GM18870 (cell line): Measurements from ENCODE around the gene SMARCC2.
"Not testable (repeated sequence)": the region's sequence is repeated elsewhere in the genome, so short reads cannot be mapped to it uniquely, and the experiment has no call there.

ENCODE experiments used
- ATAC-seq: cut with Tn5 transposase; IDR thresholded peaks from one replicate; pipeline ENCODE4 v1.9.1; 2021; ENCODE audit warnings: moderate library complexity; ENCODE audit not compliant: unreplicated experiment

SMARCC2 gene

DNA sequence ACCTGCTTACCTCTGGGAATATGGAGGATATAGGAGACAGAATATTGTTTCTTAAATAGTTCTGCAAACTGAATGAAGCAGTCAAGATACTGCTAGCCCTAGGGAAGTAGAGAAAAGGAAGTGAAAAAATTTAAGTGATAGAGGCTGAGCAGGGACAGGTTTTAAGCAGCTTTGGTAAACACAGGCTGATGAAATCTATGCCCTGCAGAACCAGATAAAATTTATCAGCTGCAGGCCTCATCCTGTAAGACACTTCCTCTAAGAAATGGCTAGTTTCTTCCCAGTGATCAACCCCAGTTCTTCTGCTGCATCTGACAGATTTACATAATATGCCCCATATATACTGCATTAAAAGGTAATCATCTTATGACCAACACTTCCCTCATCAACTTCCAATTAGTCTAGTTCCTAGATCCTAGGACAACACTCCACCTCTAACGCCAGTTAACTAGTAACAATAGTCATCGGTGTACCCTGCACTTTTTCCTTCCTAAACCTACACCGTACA, 62.5 kb downstream of the SMARCC2 start:
- ATAC-seq: no peak

DNA sequence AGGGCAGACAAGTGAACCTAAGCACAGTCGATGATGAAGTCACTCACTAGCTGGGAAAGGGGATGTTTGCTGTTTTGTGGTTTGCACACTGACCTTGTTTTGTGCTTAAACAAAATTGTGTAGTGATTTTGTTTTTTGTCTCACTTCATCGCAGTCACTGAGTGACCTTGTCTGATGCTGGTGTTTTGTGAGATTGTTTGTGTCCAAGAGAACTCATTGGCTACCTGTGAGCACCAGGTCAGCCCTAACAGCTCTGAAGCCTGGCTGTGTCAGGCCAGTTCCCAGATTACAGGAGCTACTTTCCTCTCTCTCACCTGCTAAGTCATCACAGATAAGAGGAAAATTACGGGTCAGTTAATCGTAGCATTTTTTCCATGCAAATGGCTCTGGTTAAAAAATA, 65.2 kb downstream of the SMARCC2 start:
- ATAC-seq: no peak

DNA sequence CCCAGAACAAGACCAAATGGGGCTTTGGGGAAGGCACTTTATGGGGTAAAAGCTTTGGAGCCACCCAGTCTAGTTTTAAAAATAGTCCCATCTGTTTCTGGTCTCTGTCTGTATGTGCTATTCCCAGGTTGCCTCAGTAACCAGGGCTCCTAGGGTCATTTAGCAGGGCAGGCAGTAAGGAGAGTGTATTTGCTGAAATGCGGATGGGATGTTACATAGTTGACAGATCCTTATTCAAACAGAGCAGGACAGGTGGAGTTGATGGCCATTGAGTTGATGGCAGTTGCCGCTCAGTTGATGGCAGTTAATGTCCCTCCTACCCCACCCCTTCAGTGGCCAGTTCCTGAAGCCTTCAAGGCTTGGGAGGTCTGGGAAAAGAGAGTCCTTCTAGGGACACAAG, 66.6 kb downstream of the SMARCC2 start:
- no peak for ATAC-seq

DNA sequence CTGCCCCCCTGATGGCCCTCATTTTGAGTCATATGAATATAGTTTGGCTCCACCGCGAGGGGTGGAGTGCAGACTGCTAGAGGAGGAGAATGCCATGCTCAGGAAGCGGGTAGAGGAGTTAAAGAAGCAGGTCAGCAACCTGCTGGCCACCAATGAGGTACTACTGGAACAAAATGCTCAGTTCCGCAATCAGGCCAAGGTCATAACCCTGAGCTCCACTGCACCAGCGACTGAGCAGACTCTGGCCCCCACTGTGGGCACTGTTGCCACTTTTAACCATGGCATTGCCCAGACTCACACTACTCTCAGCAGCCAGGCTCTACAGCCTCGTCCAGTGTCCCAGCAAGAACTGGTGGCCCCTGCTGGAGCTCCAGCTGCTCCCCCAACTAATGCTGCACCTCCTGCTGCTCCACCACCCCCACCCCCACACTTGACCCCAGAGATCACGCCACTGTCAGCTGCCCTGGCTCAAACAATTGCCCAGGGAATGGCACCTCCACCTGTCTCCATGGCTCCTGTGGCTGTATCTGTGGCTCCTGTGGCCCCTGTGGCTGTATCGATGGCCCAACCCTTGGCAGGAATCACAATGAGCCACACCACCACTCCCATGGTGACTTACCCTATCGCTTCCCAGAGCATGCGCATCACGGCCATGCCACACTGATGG, 67.9 kb downstream of the SMARCC2 start:
- ATAC-seq: no peak

DNA sequence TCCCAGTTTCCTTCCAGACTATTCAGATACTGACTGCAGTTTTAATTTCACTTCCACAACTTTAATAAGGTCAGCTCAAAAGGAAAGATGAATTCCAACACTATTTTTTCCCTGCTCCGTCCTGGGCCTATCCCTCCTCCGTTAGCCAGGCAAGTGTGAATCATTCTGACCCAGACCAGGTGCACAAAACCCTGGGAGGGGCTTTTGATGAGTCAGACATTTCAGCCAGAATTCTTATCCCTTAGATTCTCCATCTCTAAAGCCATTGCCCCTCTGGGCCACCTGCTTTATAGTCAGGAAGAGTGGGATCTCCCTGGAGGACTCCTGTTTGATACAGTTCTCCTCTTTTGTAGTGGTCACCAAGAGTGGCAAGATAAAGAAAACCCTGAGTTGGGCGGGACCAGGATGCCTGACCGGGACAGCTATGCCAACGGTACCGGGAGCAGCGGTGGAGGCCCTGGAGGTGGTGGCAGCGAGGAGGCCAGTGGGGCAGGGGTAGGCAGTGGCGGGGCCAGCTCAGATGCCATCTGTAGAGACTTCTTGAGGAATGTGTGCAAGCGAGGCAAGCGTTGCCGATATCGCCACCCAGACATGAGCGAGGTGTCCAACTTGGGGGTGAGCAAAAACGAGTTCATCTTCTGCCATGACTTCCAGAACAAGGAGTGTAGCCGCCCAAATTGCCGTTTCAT, 69.0 kb downstream of the SMARCC2 start:
- ATAC-seq: no peak

DNA sequence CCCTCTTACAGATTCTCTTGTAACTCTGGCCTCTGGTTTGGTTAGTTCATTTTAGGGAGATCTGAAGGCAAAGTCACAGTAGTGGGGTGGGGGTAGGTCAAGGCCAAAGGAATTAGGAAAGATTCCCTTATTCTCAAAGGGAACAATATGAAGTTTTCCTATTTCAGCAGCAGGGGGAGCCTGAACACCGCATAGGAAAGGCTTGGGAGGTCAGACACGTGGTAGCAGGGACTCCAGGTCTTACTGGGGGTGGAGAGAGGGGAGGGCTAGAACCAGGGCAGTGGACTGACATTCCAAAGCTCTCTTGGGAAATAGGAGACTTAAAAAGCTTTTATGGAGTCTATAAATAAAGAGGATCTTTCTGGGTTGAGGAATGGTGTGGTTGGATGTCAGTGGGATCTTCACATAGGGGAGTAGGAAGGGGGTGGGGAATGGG, 69.9 kb downstream of the SMARCC2 start:
- no peak for ATAC-seq

DNA sequence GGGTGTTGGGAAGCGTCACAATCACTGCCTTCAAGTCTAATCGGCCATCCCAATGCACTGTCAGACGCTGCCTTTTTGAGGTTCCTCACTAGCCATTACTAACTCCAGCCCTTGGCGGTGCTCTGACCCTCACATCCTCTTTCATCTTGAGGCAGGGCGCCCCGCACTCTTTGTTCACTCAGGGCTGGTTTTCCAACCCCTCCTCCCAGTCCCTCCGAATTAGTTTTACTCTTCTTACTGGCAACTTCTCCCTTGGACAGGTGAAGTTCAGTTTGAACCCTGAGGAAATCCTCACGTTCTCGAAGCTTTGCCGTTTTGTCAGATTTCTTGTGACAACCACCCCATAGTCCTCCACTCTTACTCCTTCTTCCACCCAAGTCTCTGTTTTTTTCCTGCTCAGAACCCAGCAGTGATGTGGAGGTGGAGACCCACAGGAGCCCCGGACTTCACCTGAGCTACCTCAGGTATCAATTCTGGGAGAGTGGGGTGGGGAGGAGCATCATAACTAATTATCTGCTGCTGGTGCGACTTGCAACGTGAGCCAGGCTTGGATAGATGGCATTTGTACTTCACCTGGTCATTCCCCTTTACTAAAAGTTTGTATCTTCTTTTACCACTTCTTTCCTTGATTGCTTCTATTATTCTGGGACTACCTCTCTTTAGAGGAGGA, 70.5 kb downstream of the SMARCC2 start:
- ATAC-seq: no peak

DNA sequence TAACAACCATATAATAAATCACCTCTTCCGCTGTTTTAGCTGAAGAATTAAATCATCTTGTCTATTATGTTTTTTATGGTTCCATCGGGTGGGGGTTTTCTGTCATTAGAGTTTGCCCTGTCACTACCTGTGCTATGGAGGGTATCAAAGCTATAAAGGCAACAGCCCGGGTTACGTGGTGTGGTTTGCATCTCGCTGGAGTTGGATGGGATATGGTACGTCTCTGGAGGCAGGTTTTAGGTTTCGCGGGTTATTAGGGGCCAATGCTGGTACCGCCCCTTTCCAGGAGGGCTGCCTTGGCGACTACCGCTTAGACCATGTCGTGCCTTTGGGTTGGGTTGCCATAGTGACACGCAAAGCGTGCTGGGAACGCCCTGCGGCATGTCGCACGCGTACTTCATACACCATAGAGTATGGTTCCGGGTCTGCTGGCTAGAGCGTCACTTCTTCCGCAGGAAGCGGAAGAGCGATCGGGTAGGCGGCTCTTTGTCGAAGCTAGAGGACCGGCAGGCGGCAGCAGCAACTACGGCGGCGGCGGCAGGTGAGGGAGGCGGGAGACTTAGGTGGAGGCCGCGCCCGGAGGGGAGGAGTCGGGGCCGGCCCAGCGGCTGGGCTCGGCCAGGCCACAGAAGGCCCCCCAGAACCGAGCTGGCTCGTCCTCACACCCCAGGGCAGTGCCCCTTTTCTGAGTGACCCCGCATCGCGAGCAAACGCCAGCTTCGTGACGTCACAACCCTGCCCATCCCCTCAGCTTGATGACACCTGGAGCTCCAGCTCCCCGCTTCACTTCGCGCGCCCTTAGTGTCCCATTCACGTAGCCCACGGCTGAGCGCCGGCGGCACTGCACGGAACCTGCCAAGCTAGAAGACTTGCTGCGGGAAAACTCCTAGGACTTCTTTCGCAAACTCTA, 71.2 kb downstream of the SMARCC2 start, which contains the start of gene ZC3H10:
ZC3H10 (plus strand) TSS at position 489 of the 910 bp plus-strand sequence. CDS start 2,297 bp downstream, outside the sequence.
- ATAC-seq: peak; percentile 90

DNA sequence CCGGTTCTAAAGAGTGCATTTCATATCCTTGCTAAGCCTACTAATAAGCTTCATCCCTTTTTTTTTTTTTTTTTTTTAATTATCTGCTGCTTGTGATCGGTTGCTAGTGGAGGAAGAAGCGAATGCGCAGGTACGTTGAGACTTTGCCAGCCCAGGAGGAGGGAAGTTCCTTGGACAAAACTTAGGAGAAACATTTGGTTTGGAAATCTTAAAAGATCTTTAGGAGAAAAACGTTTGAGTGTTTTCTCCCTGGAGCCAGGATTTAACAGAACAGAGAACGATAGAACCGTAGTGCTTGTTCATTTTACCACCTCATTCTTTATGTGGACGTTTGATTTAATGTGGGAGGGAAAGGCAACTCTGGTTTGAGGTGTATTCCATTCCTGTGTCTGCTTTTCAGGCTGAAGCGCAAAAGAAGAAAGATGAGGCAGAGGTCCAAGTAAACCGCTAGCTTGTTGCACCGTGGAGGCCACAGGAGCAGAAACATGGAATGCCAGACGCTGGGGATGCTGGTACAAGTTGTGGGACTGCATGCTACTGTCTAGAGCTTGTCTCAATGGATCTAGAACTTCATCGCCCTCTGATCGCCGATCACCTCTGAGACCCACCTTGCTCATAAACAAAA, 72.1 kb downstream of the SMARCC2 start:
- ATAC-seq: not testable (repeated sequence)

DNA sequence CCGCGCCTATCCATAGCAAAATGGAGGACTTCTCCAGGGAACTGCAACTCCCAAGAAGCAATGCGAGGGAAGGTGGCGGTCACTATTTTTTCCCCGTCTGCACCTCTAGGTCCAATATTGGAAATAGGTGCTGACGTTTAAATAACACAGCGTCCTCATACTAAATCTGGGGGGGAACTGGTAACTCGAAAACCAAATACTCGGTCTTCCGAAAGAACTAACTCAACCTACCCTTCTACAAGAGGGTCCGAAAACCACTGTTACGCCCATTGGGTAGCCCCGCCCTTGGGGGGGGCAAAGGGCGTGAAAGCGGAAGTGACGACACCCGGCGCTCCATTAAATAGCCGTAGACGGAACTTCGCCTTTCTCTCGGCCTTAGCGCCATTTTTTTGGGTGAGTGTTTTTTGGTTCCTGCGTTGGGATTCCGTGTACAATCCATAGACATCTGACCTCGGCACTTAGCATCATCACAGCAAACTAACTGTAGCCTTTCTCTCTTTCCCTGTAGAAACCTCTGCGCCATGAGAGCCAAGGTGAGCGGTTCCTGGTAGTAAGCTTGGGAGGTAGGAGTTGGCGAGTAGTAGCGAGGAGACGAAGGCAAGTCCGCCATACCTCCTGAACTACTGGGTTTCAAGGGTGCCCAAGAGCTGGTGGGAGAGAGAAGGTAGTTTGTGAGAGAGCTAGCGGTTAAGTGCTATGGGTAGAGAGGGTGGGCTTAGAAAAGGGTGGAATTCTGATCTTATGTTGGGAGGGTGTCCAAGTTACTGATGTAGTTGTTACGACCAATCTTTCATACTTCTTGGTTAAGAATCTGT, 72.8 kb downstream of the SMARCC2 start, which contains the start of gene RPL41:
RPL41 (plus strand) TSS at position 367 of the 815 bp plus-strand sequence.
- ATAC-seq: peak; percentile 28

DNA sequence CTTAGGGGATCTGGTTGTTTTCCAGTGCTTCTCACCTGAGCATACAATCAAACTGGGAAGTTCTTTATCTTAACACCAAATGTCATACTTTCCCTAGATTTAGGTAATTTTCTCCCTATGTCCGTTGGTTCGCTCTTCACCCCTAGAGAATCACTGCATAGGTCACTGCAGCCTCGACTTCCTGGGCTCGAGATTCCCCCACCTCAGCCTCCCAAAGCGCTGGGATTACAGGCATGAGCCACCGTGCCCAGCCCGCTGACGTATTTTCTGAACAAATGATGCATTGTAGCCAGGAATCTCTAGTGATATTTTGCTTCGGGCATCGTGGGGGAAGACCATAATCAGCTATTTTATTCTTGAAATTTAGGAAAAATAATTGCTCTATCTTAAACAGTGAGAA, 74.0 kb downstream of the SMARCC2 start:
- no peak for ATAC-seq

DNA sequence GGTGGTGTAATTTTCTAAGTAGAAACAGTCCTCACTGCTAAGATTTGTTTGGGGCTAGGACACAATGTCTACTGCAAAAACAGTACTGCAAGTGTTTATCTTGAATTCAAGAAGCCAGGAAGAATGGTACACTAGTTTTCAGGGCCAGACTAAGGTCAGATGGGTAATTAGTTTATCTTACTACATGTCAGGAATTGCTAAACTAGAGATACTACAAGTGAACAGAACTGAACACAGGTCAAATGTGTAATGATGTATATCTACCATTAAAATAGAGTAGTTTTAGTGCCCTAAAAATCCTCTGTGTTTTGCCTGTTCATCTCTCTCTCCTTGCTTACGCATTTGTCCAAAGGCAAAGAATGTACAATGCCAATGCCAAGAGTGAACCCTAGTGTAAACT, 75.2 kb downstream of the SMARCC2 start:
- ATAC-seq: no peak
